Measurements from ENCODE around the gene ADCYAP1R1. TPM values are rescaled to one million over a fixed set of nuclear protein-coding genes. Genes with fewer than 3 reads are reported as not detected.

The ADCYAP1R1 gene
- total RNA-seq, 1 donor from 2014 or later: not detected

GRCh38 chr7:31052487-31052840 lies 356 bp downstream of the ADCYAP1R1 start:
- TF ChIP-seq, protein P1, sequence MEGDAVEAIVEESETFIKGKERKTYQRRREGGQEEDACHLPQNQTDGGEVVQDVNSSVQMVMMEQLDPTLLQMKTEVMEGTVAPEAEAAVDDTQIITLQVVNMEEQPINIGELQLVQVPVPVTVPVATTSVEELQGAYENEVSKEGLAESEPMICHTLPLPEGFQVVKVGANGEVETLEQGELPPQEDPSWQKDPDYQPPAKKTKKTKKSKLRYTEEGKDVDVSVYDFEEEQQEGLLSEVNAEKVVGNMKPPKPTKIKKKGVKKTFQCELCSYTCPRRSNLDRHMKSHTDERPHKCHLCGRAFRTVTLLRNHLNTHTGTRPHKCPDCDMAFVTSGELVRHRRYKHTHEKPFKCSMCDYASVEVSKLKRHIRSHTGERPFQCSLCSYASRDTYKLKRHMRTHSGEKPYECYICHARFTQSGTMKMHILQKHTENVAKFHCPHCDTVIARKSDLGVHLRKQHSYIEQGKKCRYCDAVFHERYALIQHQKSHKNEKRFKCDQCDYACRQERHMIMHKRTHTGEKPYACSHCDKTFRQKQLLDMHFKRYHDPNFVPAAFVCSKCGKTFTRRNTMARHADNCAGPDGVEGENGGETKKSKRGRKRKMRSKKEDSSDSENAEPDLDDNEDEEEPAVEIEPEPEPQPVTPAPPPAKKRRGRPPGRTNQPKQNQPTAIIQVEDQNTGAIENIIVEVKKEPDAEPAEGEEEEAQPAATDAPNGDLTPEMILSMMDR (IDR thresholded peaks at IDR 0.05; ENCODE audit: insufficient read depth, low read length, severe bottlenecking): no peak
- peaks cover 20% of the 10 kb centered on the region for H3K27me3 ChIP-seq (ENCODE audit: control insufficient read depth, insufficient read depth, low read length)
- H3K36me3 ChIP-seq (ENCODE audit: control insufficient read depth, insufficient read depth, low read length): no peaks in the 10 kb centered on the region
- H3K4me3 ChIP-seq (ENCODE audit: low read depth, low read length): no peak overlapping the region
- FAIRE-seq (no peak), DNase-seq (ENCODE audit: low read depth) (no peak)

DNA sequence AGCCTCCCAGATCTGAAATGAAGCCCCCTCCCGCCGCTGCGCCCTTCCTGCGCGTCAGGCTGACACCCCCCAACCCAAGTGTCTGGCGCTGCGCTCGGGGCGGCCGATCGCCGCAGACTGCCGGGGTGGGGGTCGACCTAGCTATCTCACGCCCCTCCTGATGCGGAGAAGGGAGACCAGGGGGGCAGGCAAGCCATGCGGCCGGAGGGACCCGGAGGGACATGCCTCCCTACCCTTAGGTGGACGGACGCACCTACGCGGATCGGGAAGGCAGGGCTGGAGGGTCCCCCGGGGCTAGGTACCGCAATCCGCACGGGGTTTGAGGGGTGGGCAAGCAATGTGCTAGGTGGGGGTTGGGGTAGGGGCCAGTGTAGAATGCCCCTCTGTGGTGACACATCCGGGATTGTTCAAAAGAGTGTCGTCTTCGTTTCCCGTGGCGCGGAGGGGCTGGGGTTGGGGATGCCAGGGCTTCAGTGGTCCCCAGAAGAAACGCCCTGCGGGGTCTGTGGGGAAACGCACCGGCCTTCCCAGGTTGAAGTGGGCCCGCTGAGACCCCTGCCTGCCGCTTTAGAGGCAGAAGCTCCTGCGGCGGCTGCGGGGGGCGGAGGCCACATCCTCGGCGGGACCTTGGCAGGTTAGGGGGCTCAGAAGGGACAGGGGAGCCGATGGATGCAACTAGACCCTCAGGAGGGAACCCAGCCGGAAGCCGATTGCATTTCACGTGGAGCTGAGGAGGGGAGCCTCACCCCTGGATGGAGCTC lies 913 bp downstream of the ADCYAP1R1 start:
- TF ChIP-seq, protein P1 (IDR thresholded peaks at IDR 0.05; ENCODE audit: insufficient read depth, low read length, severe bottlenecking): no peak
- Histone ChIP-seq H3K36me3 (ENCODE audit: control insufficient read depth, insufficient read depth, low read length) (no peaks in the 10 kb centered on the region), H3K4me3 (ENCODE audit: low read depth, low read length) (no peak overlapping the region), H3K27me3 (ENCODE audit: control insufficient read depth, insufficient read depth, low read length) (peaks cover 20% of the 10 kb centered on the region)
- FAIRE-seq: no peak
- DNase-seq (ENCODE audit: low read depth): no peak

DNA sequence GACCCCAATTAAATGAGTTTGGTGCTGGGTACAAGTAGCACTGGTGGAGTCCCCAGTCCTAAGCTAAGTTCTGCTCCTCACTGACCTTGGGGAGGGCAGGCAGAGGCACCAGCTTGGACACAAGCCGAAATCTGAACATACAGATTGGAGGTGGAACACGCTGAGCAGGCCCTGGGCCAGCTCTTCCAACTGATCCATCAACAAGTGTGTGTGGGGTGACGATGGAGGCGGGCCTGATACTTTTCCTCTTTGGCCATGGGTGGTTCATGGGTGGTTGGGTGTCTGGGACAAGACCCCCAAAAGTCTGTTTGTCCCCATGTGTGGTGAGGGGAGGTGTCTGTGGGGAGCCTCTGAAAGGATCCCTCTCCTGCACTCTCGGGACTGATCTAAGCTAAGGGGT lies 1.9 kb downstream of the ADCYAP1R1 start:
- FAIRE-seq (no peak), DNase-seq (ENCODE audit: low read depth) (no peak)
- TF ChIP-seq, protein P1 (IDR thresholded peaks at IDR 0.05; ENCODE audit: insufficient read depth, low read length, severe bottlenecking): no peak
- H3K27me3 ChIP-seq (ENCODE audit: control insufficient read depth, insufficient read depth, low read length): peaks cover 20% of the 10 kb centered on the region
- H3K36me3 ChIP-seq (ENCODE audit: control insufficient read depth, insufficient read depth, low read length): no peaks in the 10 kb centered on the region
- no peak overlapping the region for H3K4me3 ChIP-seq (ENCODE audit: low read depth, low read length)

- DNase-seq (ENCODE audit: low read depth) (no peak), FAIRE-seq (no peak)
Measured at GRCh38 chr7:31054608-31055278, 2.6 kb downstream of the ADCYAP1R1 start.

DNA sequence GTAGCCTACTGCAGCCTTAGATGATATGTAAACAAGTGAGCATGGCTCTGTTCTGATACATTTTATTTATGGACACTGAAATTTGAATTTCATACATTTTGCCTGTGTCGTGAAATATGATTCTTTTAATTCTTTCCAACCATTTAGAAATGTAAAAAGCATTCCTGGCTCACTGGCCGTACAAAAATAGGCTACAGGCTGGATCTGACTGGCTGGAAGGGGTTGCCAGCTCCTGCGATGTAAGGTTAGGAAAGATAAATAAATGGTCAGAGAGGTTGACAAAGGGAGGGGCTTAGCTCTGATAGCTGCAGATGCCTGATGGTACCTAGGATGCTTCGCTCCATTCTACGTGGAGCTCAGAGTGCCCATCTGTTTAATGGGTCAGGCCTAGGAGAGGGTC lies 3.4 kb downstream of the ADCYAP1R1 start:
- DNase-seq (ENCODE audit: low read depth) (no peak), FAIRE-seq (no peak)
- no peaks in the 10 kb centered on the region for H3K36me3 ChIP-seq (ENCODE audit: control insufficient read depth, insufficient read depth, low read length)
- TF ChIP-seq, protein P1 (IDR thresholded peaks at IDR 0.05; ENCODE audit: insufficient read depth, low read length, severe bottlenecking): no peak
- no peak overlapping the region for H3K4me3 ChIP-seq (ENCODE audit: low read depth, low read length)
- peaks cover 14% of the 10 kb centered on the region for H3K27me3 ChIP-seq (ENCODE audit: control insufficient read depth, insufficient read depth, low read length)

More at GRCh38 chr7:31054608-31055278, 2.6 kb downstream of the ADCYAP1R1 start:
- Histone ChIP-seq H3K36me3 (ENCODE audit: control insufficient read depth, insufficient read depth, low read length) (no peaks in the 10 kb centered on the region), H3K27me3 (ENCODE audit: control insufficient read depth, insufficient read depth, low read length) (peaks cover 20% of the 10 kb centered on the region), H3K4me3 (ENCODE audit: low read depth, low read length) (no peak overlapping the region)
- TF ChIP-seq, protein P1 (IDR thresholded peaks at IDR 0.05; ENCODE audit: insufficient read depth, low read length, severe bottlenecking): no peak

Data from bronchial epithelial cell (primary cell).